Measurements from ENCODE around the gene IMP4.

DNA sequence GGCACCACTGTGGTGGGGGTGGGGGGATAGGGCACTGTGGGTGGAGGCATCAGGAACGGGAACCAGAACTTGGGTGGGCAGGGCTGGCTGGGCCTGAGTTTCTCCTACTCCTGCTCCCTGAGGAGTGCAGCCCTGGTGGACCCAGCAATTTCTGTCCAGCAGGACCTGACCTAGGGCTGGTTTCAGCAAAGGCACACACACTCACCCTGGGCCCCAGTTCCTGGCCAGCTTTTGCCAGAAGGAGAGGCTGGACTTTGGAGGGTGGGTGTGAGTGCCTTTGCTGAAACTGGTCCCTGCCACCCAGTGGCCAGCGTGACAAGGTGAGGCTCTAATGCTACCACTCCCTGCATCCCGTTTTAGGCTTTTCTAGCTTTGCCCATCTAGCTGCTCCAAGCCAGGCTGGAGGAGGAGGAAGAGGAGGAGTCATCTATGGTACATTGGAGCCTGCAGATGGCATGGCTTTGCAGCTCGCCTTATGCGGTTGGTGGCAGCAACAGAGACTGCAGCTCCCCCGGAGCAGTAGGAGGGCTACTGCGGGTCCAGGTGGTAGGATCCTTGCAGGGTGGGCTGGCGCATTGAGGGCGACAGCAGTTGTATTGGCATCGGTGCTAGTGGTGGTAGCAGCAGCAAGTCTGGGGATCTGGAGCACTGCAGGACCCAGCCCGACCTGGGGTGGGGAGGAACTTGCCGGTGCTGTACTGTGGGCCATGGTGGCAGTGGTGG is 40.4 kb upstream of the IMP4 start:
- TF ChIP-seq, protein P1, sequence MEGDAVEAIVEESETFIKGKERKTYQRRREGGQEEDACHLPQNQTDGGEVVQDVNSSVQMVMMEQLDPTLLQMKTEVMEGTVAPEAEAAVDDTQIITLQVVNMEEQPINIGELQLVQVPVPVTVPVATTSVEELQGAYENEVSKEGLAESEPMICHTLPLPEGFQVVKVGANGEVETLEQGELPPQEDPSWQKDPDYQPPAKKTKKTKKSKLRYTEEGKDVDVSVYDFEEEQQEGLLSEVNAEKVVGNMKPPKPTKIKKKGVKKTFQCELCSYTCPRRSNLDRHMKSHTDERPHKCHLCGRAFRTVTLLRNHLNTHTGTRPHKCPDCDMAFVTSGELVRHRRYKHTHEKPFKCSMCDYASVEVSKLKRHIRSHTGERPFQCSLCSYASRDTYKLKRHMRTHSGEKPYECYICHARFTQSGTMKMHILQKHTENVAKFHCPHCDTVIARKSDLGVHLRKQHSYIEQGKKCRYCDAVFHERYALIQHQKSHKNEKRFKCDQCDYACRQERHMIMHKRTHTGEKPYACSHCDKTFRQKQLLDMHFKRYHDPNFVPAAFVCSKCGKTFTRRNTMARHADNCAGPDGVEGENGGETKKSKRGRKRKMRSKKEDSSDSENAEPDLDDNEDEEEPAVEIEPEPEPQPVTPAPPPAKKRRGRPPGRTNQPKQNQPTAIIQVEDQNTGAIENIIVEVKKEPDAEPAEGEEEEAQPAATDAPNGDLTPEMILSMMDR (conservative IDR thresholded peaks at IDR 0.05; ENCODE audit: low read depth, low read length), result no peak
- TF ChIP-seq POLR2A (IDR thresholded peaks at IDR 0.05; ENCODE audit: low read depth, low read length) (no peak), RFX5 (IDR thresholded peaks at IDR 0.05; ENCODE audit: low read depth, low read length) (no peak), MAZ (IDR thresholded peaks at IDR 0.05; ENCODE audit: borderline replicate concordance, low read depth, low read length) (no peak), CHD1 (IDR thresholded peaks at IDR 0.05; ENCODE audit: low read depth, low read length) (no peak)
